Fibroblast of the aortic adventitia (primary cell): ENCODE data around the gene ARHGEF37. TPM values are rescaled to one million over a fixed set of nuclear protein-coding genes. Genes with fewer than 3 reads are reported as not detected.

Source experiments
- DNase-seq: peaks from one replicate; pipeline ENCODE4 v3.0.0-alpha.2; 2010; ENCODE audit warnings: low read depth
- H3K4me3 ChIP-seq: 2 replicates; pipeline ENCODE4 v1.5.1; 2011; ENCODE audit warnings: low read depth, mild to moderate bottlenecking, control low read depth, low read length, moderate library complexity
- CTCF ChIP-seq: IDR thresholded peaks from 2 replicates; pipeline ENCODE4 v1.5.1; 2011; ENCODE audit warnings: mild to moderate bottlenecking, low read length, control low read depth, inconsistent platforms; ENCODE audit not compliant: insufficient read depth
- total RNA-seq: library from RNA; depleted of rRNA; stranded (reverse); fragments of >200 nt; gene quantifications from 2 replicates; pipeline ENCODE4 v1.2.3, GENCODE V29; 2012; ENCODE audit warnings: low replicate concordance

The ARHGEF37 gene
- total RNA-seq, 1 donor, result 2.7 TPM

DNA sequence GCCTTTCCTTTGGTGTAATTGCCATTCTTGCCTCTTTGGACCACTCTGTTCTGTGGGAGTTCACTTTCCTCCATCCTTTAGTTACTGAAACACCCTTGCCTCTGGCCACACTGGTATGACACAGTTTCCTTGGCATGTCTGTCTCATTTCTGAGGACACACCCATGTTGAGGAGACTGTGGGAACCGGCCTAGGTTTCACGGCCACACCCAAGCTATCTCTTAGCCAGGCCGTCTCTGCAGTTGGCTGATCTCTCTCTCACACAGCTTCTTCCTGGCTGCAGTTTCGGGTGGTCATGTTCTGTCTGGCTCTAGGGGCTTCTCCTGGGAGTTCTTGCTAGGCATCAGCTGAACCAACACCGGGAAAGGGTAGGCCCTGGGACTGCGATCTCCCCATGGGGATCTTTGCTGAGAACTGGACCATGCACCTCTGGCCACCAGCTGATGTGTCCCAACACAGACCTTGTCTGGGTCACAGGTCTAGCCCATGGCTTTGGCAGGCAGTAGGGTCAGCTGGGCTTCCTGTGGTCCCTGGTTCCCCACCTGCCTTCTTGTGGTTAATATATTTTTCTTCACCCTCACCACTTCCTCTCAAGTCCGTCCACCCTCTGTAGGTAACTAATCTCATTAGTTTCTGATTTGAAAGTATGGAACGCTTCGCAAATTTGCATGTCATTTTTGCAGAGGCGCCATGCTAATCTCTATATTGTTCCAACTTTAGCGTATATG lies 24.9 kb downstream of the ARHGEF37 start:
- DNase-seq, result peak; percentile 92
- no peak for TF ChIP-seq CTCF
- H3K4me3 ChIP-seq, result no peak overlapping the region

DNA sequence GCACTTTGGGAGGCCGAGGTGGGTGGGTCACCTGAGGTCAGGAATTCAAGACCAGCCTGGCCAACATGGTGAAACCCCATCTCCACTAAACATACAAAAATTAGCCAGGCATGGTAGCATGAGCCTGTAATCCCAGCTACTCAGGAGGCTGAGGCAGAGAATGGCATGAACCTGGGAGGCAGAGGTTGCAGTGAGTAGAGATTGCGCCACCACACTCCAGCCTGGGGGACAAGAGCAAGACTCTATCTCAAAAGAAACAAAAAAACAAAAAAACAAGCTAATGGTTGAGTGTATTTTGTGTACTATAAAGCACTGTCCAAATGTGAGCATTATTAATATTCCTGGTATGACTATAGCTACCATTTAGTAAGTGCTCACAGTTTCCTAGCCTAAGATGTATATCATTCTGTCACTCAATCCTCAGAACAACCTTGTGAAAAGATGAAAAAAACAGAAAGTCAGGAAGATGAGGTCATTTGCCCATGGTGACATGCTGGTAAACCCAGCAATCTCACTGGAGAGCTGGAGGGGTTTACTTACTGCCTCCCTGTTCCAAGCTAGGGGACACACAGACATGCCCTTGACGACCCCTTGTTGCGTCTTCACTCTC lies 27.7 kb downstream of the ARHGEF37 start:
- DNase-seq, result no peak
- no peak for TF ChIP-seq CTCF
- no peak overlapping the region for H3K4me3 ChIP-seq

GRCh38 chr5:149609640-149610219 lies 28.4 kb downstream of the ARHGEF37 start:
- H3K4me3 ChIP-seq, result no peak overlapping the region
- TF ChIP-seq CTCF, result no peak
- no peak for DNase-seq

- no peak overlapping the region for H3K4me3 ChIP-seq
- DNase-seq, result no peak
- TF ChIP-seq CTCF, result no peak
These were observed 29.4 kb downstream of the ARHGEF37 start for GRCh38 chr5:149610589-149611255.

DNA sequence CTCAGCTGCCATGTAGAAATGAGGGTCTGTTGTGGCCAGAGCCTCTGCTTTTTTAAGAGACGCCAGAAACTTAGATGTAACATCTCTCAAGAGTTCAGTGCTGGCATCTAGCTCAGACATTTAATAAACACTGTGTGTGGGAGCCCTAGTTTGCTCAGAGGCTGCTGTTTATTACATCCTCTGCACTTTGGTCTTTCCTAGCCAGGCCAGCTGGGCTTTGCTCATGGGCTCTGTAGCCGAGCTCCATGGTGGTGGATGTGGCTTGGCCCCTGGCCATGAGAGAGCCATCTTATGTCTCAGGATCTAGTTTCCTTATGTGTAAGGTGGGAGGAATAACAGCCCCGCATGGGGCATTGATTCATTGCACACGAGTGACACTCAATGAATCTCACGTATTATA lies 30.0 kb downstream of the ARHGEF37 start:
- peak; percentile 38 for DNase-seq
- TF ChIP-seq CTCF, result no peak
- no peak overlapping the region for H3K4me3 ChIP-seq

DNA sequence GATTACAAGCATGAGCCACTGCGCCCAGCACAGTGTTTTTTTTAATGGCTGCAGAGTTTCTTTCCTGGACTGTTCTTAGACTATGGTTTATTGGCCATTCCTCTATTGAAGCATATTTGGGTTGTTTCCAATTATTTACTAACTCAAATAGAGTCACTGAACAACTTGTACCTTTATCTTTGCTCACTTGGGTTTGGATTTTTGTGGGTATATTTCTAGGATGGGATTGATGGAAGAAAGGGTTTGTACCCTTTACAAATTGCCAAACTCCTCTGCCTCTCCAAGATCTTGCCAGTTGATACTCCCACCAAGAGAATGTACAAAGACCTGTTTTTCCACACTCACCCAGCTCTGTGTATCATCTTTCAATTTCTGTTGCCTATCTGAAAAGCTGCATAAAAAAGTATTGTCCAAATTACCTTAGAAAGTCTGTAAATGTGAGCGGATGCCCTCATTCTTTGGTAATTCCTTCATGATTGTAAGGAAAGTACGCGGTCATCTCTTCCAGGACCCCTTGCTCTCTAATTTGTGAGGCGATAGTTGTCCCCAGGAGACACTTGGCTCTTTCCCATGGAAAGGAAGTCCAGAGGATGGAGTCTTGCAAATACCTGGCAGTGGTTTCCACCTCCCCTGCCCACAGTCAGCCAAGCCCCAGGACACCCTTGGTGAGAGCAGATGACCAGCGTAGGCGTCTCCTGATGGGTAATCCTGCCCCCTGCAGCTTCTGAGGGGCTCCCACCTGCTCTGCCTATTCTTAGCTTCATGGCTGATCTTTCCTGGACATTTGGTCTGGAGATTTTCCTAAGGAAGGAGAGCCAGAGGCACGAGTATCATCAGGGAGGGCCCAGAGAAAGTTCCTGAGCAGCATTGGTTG lies 33.0 kb downstream of the ARHGEF37 start:
- no peak for DNase-seq
- no peak for TF ChIP-seq CTCF
- H3K4me3 ChIP-seq, result no peak overlapping the region
